H9 (cell line): Measurements from ENCODE around the gene PLCXD1. TPM values are rescaled to one million over a fixed set of nuclear protein-coding genes. Genes with fewer than 3 reads are reported as not detected.
A peak's percentile ranks its signal among the peaks of the same experiment; 100 is the strongest.

ENCODE experiments used
- DNase-seq: peaks from one replicate; pipeline ENCODE4 v3.0.0-alpha.2; 2017
- H2AFZ ChIP-seq: one replicate; pipeline ENCODE4 v1.6.1; 2013; ENCODE audit warnings: mild to moderate bottlenecking, low read length, control low read depth, moderate library complexity
- H2AK5ac ChIP-seq: 2 replicates; pipeline ENCODE4 v1.6.1; 2013; ENCODE audit warnings: low read length, control low read depth, mixed read lengths; ENCODE audit not compliant: insufficient read length
- H2BK120ac ChIP-seq: one replicate; pipeline ENCODE4 v1.6.1; 2013; ENCODE audit warnings: low read depth, mild to moderate bottlenecking, low read length, control low read depth, inconsistent platforms; ENCODE audit not compliant: poor library complexity, severe bottlenecking
- H2BK12ac ChIP-seq: 2 replicates; pipeline ENCODE4 v1.6.1; 2013; ENCODE audit warnings: low read length, control low read depth, mixed read lengths, low read depth; ENCODE audit not compliant: insufficient read length
- H2BK15ac ChIP-seq: 2 replicates; pipeline ENCODE4 v1.6.1; 2013; ENCODE audit warnings: low read depth, low read length, control low read depth
- H2BK20ac ChIP-seq: one replicate; pipeline ENCODE4 v1.6.1; 2013; ENCODE audit warnings: low read depth, mild to moderate bottlenecking, low read length, control low read depth, inconsistent platforms; ENCODE audit not compliant: poor library complexity, severe bottlenecking
- H2BK5ac ChIP-seq: 2 replicates; pipeline ENCODE4 v1.6.1; 2013; ENCODE audit warnings: low read length, control low read depth, mixed read lengths; ENCODE audit not compliant: insufficient read length
- H3K14ac ChIP-seq: 2 replicates; pipeline ENCODE4 v1.6.1; 2013; ENCODE audit warnings: low read length, control low read depth; ENCODE audit not compliant: insufficient read depth
- H3K18ac ChIP-seq: 2 replicates; pipeline ENCODE4 v1.6.1; 2013; ENCODE audit warnings: low read depth, mild to moderate bottlenecking, mixed read lengths, low read length, control low read depth; ENCODE audit not compliant: insufficient read length
- H3K23ac ChIP-seq: 2 replicates; pipeline ENCODE4 v1.6.1; 2013; ENCODE audit warnings: low read length, control low read depth, mixed read lengths, low read depth; ENCODE audit not compliant: insufficient read length
- H3K23me2 ChIP-seq: 2 replicates; pipeline ENCODE4 v1.6.1; 2013; ENCODE audit warnings: low read depth, mild to moderate bottlenecking, mixed read lengths, low read length, control low read depth; ENCODE audit not compliant: insufficient read length, poor library complexity, severe bottlenecking
- H3K27ac ChIP-seq: 2 replicates; pipeline ENCODE4 v1.5.1; 2013; ENCODE audit warnings: low read length, control low read depth, mixed read lengths, low read depth; ENCODE audit not compliant: insufficient read length
- H3K27me3 ChIP-seq: 2 replicates; pipeline ENCODE4 v1.6.1; 2013; ENCODE audit warnings: low read length, control low read depth, inconsistent platforms; ENCODE audit not compliant: insufficient read depth
- H3K4ac ChIP-seq: 2 replicates; pipeline ENCODE4 v1.6.1; 2013; ENCODE audit warnings: low read depth, mild to moderate bottlenecking, control low read depth, inconsistent platforms, low read length, moderate library complexity
- H3K4me1 ChIP-seq: 2 replicates; pipeline ENCODE4 v1.6.1; 2013; ENCODE audit warnings: low read length, control low read depth, inconsistent platforms; ENCODE audit not compliant: insufficient read depth
- H3K4me2 ChIP-seq: 2 replicates; pipeline ENCODE4 v1.6.1; 2013; ENCODE audit warnings: low read length, control low read depth, mixed read lengths; ENCODE audit not compliant: insufficient read length, insufficient read depth
- H3K56ac ChIP-seq: 2 replicates; pipeline ENCODE4 v1.6.1; 2013; ENCODE audit warnings: low read depth, mild to moderate bottlenecking, mixed read lengths, low read length, control low read depth; ENCODE audit not compliant: insufficient read length
- H3K79me1 ChIP-seq: 2 replicates; pipeline ENCODE4 v1.6.1; 2013; ENCODE audit warnings: low read depth, mild to moderate bottlenecking, moderate library complexity, low read length, control low read depth, inconsistent platforms; ENCODE audit not compliant: insufficient read depth, poor library complexity, severe bottlenecking
- H3K79me2 ChIP-seq: 2 replicates; pipeline ENCODE4 v1.6.1; 2013; ENCODE audit warnings: low read length, control low read depth, inconsistent platforms; ENCODE audit not compliant: insufficient read depth
- H3K9ac ChIP-seq: 2 replicates; pipeline ENCODE4 v1.6.1; 2013; ENCODE audit warnings: low read length, control low read depth, mixed read lengths; ENCODE audit not compliant: insufficient read length; ENCODE audit errors: extremely low read depth
- H3K9me3 ChIP-seq: one replicate; pipeline ENCODE4 v1.6.1; 2013; ENCODE audit warnings: low read depth, low read length, inconsistent platforms; ENCODE audit not compliant: control insufficient read depth
- H3T11ph ChIP-seq: one replicate; pipeline ENCODE4 v1.6.1; 2013; ENCODE audit warnings: mild to moderate bottlenecking, low read length, control low read depth, inconsistent platforms
- H4K20me1 ChIP-seq: one replicate; pipeline ENCODE4 v1.6.1; 2013; ENCODE audit not compliant: control insufficient read depth, insufficient read length, insufficient read depth
- H4K5ac ChIP-seq: 2 replicates; pipeline ENCODE4 v1.6.1; 2013; ENCODE audit warnings: low read depth, mild to moderate bottlenecking, mixed read lengths, low read length, control low read depth; ENCODE audit not compliant: insufficient read length
- H4K8ac ChIP-seq: replicated peaks from 2 replicates; pipeline ENCODE4 v1.6.1; 2013; ENCODE audit warnings: low read length, control low read depth, mixed read lengths, low read depth; ENCODE audit not compliant: insufficient read length
- H4K91ac ChIP-seq: 2 replicates; pipeline ENCODE4 v1.6.1; 2013; ENCODE audit warnings: low read depth, mild to moderate bottlenecking, moderate library complexity, mixed read lengths, low read length, control low read depth; ENCODE audit not compliant: insufficient read length
- H3K27ac Mint-ChIP-seq, 3 experiments: 2 replicates in 2 of 3; 3 replicates in 1 of 3; pipeline ENCODE4 v1.8.0; 2020 to 2021; ENCODE audit warnings: mixed read lengths in 3 of 3, mild to moderate bottlenecking in 1 of 3, moderate library complexity in 1 of 3
- H3K27me3 Mint-ChIP-seq: 2 replicates; pipeline ENCODE4 v1.8.0; 2021; ENCODE audit warnings: low read depth, mild to moderate bottlenecking, moderate library complexity, mixed read lengths
- H3K36me3 Mint-ChIP-seq, 3 experiments: 2 replicates in 2 of 3; 3 replicates in 1 of 3; pipeline ENCODE4 v1.8.0; 2020 to 2021; ENCODE audit warnings: low read depth in 3 of 3, mixed read lengths in 3 of 3; ENCODE audit not compliant: insufficient read depth in 1 of 3
- H3K4me1 Mint-ChIP-seq, 2 experiments: 2 replicates each; pipeline ENCODE4 v1.8.0; 2020; ENCODE audit warnings: mixed read lengths in 2 of 2
- H3K4me3 Mint-ChIP-seq, 2 experiments: 2 replicates in 1 of 2; 3 replicates in 1 of 2; pipeline ENCODE4 v1.8.0; 2020 to 2021; ENCODE audit warnings: mild to moderate bottlenecking in 2 of 2, mixed read lengths in 2 of 2, moderate library complexity in 1 of 2
- H3K9me3 Mint-ChIP-seq, 2 experiments: 2 replicates in 1 of 2; 3 replicates in 1 of 2; pipeline ENCODE4 v1.8.0; 2020; ENCODE audit warnings: mild to moderate bottlenecking in 2 of 2, mixed read lengths in 2 of 2, moderate library complexity in 1 of 2
- WGBS: extraction: QIAGEN DNeasy Blood & Tissue Kit; methylation state at CpG from one replicate; pipeline ENCODE4 v1.1.7; 2013; ENCODE audit warnings: missing lambda C conversion rate, low lambda C conversion rate, mixed read lengths; ENCODE audit not compliant: insufficient read length; ENCODE audit errors: extremely low coverage; 5-methylcytosine and 5-hydroxymethylcytosine counted together
- total RNA-seq: library from RNA; stranded (reverse); gene quantifications from 2 replicates; pipeline ENCODE4 v1.2.1, GENCODE V29; 2021
- TF ChIP-seq, protein P1 (sequence below): fragments of 200-600 bp; sonication (generic); conservative IDR thresholded peaks from 3 replicates; pipeline ENCODE4 v1.8.0; 2021; ENCODE audit warnings: antibody characterized with exemption, mild to moderate bottlenecking

The PLCXD1 gene
- total RNA-seq, 1 experiment from 2014 or later: 96.5 TPM

DNA sequence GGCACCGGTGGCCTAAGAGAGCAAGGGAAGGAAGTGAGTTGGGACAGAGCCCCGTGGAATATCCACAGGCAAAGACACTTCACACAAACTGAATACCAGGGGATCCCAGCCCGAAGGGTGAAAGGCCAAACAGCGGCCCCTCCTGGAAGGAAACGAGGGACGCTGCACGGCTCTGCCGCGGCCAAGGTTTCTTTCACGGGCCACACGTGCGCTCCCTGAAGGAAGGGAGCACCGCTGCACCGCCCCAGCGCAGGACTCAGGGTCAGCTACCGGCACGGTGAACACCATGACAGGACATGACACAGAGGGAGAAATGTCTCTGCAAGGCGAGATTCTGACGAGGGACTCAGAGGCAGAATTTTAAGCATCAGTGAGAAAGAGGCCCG, 69.0 kb downstream of the PLCXD1 start:
- Histone ChIP-seq H3K4ac (no peak overlapping the region), H3K79me1 (peaks cover 3% of the 10 kb centered on the region), H3T11ph (no peak overlapping the region), H3K56ac (no peak overlapping the region), H3K14ac (no peak overlapping the region), H3K27me3 (no peaks in the 10 kb centered on the region), H4K20me1 (no peaks in the 10 kb centered on the region), H3K4me1 (no peaks in the 10 kb centered on the region), H2BK120ac (no peak overlapping the region), H2BK20ac (no peak overlapping the region), H3K27ac (no peak overlapping the region), H3K79me2 (no peaks in the 10 kb centered on the region; the same call in 1 of the 2 replicates), H3K4me2 (no peak overlapping the region), H2AFZ (no peak overlapping the region), H2BK15ac (no peak overlapping the region), H3K18ac (no peak overlapping the region), H3K23me2 (no peaks in the 10 kb centered on the region), H2BK12ac (no peak overlapping the region), H4K8ac (no peak overlapping the region), H3K9ac (no peak overlapping the region), H2BK5ac (no peak overlapping the region), H4K91ac (no peak overlapping the region), H3K23ac (no peak overlapping the region), H2AK5ac (no peak overlapping the region), H4K5ac (no peak overlapping the region), H3K9me3 (no peaks in the 10 kb centered on the region)
- TF ChIP-seq, protein P1, sequence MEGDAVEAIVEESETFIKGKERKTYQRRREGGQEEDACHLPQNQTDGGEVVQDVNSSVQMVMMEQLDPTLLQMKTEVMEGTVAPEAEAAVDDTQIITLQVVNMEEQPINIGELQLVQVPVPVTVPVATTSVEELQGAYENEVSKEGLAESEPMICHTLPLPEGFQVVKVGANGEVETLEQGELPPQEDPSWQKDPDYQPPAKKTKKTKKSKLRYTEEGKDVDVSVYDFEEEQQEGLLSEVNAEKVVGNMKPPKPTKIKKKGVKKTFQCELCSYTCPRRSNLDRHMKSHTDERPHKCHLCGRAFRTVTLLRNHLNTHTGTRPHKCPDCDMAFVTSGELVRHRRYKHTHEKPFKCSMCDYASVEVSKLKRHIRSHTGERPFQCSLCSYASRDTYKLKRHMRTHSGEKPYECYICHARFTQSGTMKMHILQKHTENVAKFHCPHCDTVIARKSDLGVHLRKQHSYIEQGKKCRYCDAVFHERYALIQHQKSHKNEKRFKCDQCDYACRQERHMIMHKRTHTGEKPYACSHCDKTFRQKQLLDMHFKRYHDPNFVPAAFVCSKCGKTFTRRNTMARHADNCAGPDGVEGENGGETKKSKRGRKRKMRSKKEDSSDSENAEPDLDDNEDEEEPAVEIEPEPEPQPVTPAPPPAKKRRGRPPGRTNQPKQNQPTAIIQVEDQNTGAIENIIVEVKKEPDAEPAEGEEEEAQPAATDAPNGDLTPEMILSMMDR: peak; percentile 35; the same call in 2 of the 3 replicates
- no peaks in the 10 kb centered on the region; the same call in 1 of the 2 replicates for H3K27me3 Mint-ChIP-seq
- H3K27ac Mint-ChIP-seq: peak overlapping the region; percentile 87 to 96 (median 87); a peak in 6 of 7 replicates
- WGBS: no CpG with 5 or more reads among the region's 20 CpGs
- H3K4me1 Mint-ChIP-seq: 0 out of 4 replicates have a peak, but pooled peaks cover 0 to 3% of the 10 kb centered on the region in 2 experiments
- H3K36me3 Mint-ChIP-seq: peaks cover 10 to 48% (median 45%) of the 10 kb centered on the region in 3 experiments; a peak in 6 of 7 replicates
- no peaks in the 10 kb centered on the region for H3K9me3 Mint-ChIP-seq
- DNase-seq: no peak
- no peak overlapping the region for H3K4me3 Mint-ChIP-seq
